HL-60 (cell line): ENCODE measurements around the gene LRP1-AS.

Source experiments
- SPI1 ChIP-seq: IDR thresholded peaks from 2 replicates; pipeline ENCODE4 v1.6.1; 2012; ENCODE audit warnings: low read depth, mild to moderate bottlenecking, borderline replicate concordance
- TF ChIP-seq, protein P1 (sequence below): IDR thresholded peaks from 2 replicates; pipeline ENCODE4 v1.6.1; 2012; ENCODE audit warnings: low read depth; ENCODE audit not compliant: insufficient replicate concordance
- TF ChIP-seq, protein P2 (sequence below): IDR thresholded peaks from one replicate; pipeline ENCODE4 v1.5.1; 2011; ENCODE audit warnings: low read length, control low read depth, inconsistent platforms; ENCODE audit not compliant: insufficient read depth

DNA sequence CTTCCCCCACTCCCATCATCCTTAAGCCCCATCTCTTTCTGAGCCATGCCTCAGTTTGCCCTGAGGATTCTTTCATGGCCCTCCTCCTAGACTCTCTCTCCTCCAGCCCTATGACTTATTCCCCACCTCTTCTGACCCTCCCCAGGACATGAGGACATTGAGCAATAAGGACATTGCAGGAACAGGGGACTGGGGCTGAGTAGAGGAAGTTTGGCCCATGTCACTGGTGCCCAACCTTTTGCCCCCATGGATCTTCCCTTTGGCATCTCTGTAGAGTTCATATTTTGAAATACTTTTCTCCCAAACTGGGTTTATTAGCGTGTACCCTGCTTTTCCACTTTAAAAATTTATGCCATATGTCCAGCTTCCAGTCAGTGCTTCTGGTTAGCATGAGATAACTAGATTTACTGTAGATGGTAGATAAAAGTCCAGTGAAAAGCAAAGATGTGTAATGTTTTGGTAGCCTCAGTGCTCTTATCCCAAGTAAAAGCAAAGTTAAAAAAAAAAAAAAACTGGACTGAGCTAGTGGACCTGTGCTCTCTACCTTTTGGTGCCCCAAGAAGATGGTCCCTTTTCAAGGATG is 6.1 kb upstream of the LRP1-AS start:
- TF ChIP-seq, protein P1, sequence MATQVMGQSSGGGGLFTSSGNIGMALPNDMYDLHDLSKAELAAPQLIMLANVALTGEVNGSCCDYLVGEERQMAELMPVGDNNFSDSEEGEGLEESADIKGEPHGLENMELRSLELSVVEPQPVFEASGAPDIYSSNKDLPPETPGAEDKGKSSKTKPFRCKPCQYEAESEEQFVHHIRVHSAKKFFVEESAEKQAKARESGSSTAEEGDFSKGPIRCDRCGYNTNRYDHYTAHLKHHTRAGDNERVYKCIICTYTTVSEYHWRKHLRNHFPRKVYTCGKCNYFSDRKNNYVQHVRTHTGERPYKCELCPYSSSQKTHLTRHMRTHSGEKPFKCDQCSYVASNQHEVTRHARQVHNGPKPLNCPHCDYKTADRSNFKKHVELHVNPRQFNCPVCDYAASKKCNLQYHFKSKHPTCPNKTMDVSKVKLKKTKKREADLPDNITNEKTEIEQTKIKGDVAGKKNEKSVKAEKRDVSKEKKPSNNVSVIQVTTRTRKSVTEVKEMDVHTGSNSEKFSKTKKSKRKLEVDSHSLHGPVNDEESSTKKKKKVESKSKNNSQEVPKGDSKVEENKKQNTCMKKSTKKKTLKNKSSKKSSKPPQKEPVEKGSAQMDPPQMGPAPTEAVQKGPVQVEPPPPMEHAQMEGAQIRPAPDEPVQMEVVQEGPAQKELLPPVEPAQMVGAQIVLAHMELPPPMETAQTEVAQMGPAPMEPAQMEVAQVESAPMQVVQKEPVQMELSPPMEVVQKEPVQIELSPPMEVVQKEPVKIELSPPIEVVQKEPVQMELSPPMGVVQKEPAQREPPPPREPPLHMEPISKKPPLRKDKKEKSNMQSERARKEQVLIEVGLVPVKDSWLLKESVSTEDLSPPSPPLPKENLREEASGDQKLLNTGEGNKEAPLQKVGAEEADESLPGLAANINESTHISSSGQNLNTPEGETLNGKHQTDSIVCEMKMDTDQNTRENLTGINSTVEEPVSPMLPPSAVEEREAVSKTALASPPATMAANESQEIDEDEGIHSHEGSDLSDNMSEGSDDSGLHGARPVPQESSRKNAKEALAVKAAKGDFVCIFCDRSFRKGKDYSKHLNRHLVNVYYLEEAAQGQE = no peak
- TF ChIP-seq, protein P2, sequence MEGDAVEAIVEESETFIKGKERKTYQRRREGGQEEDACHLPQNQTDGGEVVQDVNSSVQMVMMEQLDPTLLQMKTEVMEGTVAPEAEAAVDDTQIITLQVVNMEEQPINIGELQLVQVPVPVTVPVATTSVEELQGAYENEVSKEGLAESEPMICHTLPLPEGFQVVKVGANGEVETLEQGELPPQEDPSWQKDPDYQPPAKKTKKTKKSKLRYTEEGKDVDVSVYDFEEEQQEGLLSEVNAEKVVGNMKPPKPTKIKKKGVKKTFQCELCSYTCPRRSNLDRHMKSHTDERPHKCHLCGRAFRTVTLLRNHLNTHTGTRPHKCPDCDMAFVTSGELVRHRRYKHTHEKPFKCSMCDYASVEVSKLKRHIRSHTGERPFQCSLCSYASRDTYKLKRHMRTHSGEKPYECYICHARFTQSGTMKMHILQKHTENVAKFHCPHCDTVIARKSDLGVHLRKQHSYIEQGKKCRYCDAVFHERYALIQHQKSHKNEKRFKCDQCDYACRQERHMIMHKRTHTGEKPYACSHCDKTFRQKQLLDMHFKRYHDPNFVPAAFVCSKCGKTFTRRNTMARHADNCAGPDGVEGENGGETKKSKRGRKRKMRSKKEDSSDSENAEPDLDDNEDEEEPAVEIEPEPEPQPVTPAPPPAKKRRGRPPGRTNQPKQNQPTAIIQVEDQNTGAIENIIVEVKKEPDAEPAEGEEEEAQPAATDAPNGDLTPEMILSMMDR = no peak
- no peak for TF ChIP-seq SPI1
